Heart left ventricle (tissue), 13 donors: ENCODE results near the gene ABR.
"Not testable (repeated sequence)": the region's sequence is repeated elsewhere in the genome, so short reads cannot be mapped to it uniquely, and the experiment has no call there.

ENCODE experiments used
- POLR2A ChIP-seq, 2 donors: fragments of 450-650 bp; IDR thresholded peaks; one replicate each; pipeline ENCODE4 v1.6.1; 2017; ENCODE audit warnings: antibody characterized with exemption in 2 of 2, mild to moderate bottlenecking in 2 of 2, moderate library complexity in 2 of 2
- TF ChIP-seq, protein P1 (sequence below), 12 donors: fragments of 200-600 bp; sonication (generic) in 4 of 12; IDR thresholded peaks; one replicate each; pipeline versions ENCODE4 v1.5.0 to v1.8.0; 2018 to 2022; ENCODE audit warnings: antibody characterized with exemption in 12 of 12, mild to moderate bottlenecking in 5 of 12
- donor health status: ischemic (EF 13 %, LVEDD 7.1; RV severe dilation, severe dysfunction).
- donor health status: DM: no; HTN: yes; CAD: no.
- donor health status: DM: no; HTN: no; CAD: no.
- donor health status: ischemic (EF 25% LVEDD 6.9; RV normal size, moderate dysfunction).
- donor health status: ischemic (EF 25% LVEDD 5.7; RV mildly dilated, moderate dysfunction).
- donor health status: ischemic (EF 35%, LVEDD 5.7; RV mildly dilated, moderate dysfunction).
- donor health status: nonischemic (EF 11% LVEDD 7.7; RV severe dilation, severe dysfunction).
- donor health status: DM: yes; HTN: yes; CAD: no.
- donor health status: PGD.
- donor health status: ischemic (EF 29% LVEDD 5.4; RV normal size, mild dysfunction).
- donor health status: nonischemic (EF 23%, LVEDD 6.1; RV moderate dilation, normal function).

DNA sequence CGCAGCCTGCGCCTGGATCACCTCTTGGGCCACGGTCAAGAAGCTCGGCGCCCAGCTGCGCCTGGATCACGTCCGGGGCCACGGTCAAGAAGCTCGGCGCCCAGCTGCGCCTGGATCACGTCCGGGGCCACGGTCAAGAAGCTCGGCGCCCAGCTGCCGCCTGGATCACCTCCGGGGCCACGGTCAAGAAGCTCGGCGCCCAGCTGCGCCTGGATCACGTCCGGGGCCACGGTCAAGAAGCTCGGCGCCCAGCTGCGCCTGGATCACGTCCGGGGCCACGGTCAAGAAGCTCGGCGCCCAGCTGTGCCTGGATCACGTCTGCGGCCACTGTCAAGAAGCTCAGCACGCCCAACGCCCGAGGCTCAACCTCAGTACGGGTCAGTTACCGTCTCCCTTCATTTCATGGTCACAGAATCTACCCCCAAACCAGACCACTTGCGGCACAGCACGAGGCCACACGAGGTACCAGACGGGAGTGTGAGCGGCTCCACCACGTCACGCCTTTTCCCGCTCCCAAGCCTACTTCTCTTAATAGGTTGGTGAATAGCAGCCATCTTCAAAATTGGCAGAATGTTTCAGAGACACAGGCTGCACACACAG, 131.2 kb downstream of the ABR start:
- TF ChIP-seq, protein P1, sequence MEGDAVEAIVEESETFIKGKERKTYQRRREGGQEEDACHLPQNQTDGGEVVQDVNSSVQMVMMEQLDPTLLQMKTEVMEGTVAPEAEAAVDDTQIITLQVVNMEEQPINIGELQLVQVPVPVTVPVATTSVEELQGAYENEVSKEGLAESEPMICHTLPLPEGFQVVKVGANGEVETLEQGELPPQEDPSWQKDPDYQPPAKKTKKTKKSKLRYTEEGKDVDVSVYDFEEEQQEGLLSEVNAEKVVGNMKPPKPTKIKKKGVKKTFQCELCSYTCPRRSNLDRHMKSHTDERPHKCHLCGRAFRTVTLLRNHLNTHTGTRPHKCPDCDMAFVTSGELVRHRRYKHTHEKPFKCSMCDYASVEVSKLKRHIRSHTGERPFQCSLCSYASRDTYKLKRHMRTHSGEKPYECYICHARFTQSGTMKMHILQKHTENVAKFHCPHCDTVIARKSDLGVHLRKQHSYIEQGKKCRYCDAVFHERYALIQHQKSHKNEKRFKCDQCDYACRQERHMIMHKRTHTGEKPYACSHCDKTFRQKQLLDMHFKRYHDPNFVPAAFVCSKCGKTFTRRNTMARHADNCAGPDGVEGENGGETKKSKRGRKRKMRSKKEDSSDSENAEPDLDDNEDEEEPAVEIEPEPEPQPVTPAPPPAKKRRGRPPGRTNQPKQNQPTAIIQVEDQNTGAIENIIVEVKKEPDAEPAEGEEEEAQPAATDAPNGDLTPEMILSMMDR (IDR thresholded peaks at IDR 0.05): not testable (repeated sequence)
- not testable (repeated sequence) for TF ChIP-seq POLR2A (IDR thresholded peaks at IDR 0.05)
